Renal cortical epithelial cell (primary cell): ENCODE data around the gene WWOX. TPM values are rescaled to one million over a fixed set of nuclear protein-coding genes. Genes with fewer than 3 reads are reported as not detected.
A peak's percentile ranks its signal among the peaks of the same experiment; 100 is the strongest.

Experiments
- DNase-seq: peaks from one replicate; pipeline ENCODE4 v3.0.0-alpha.2; 2011; ENCODE audit warnings: low read depth
- total RNA-seq: library from RNA; depleted of rRNA; stranded (reverse); fragments of >200 nt; gene quantifications from 2 replicates; pipeline ENCODE4 v1.2.3, GENCODE V29; 2014

Gene WWOX
- total RNA-seq, 1 donor from 2014 or later, result 29.5 TPM

- no peak for DNase-seq
These were observed 840.1 kb downstream of the WWOX start for GRCh38 chr16:78939597-78939996.

- no peak for DNase-seq
These were observed 843.3 kb downstream of the WWOX start for GRCh38 chr16:78942625-78943245.

GRCh38 chr16:78945336-78945735, 845.9 kb downstream of the WWOX start:
- no peak for DNase-seq

GRCh38 chr16:78946556-78946955, 847.1 kb downstream of the WWOX start:
- no peak for DNase-seq

- no peak for DNase-seq
These were observed 851.3 kb downstream of the WWOX start for GRCh38 chr16:78950768-78951167.

GRCh38 chr16:78952630-78953029, 853.2 kb downstream of the WWOX start:
- DNase-seq, result no peak

- DNase-seq, result no peak
These were observed 854.1 kb downstream of the WWOX start for GRCh38 chr16:78953526-78953925.

GRCh38 chr16:78955206-78955605, 855.8 kb downstream of the WWOX start:
- DNase-seq, result no peak

- no peak for DNase-seq
These were observed 857.4 kb downstream of the WWOX start for GRCh38 chr16:78956859-78957258.

- no peak for DNase-seq
These were observed 858.1 kb downstream of the WWOX start for GRCh38 chr16:78957317-78958100.

GRCh38 chr16:78961464-78961863, 862.0 kb downstream of the WWOX start:
- no peak for DNase-seq

GRCh38 chr16:78962457-78962929, 863.0 kb downstream of the WWOX start:
- DNase-seq, result peak; percentile 3

- DNase-seq, result no peak
These were observed 868.5 kb downstream of the WWOX start for GRCh38 chr16:78967948-78968347.

- no peak for DNase-seq
These were observed 870.3 kb downstream of the WWOX start for GRCh38 chr16:78969721-78970120.

GRCh38 chr16:78970650-78971049, 871.2 kb downstream of the WWOX start:
- DNase-seq, result no peak

GRCh38 chr16:78972006-78972405, 872.6 kb downstream of the WWOX start:
- no peak for DNase-seq

GRCh38 chr16:78972986-78973385, 873.5 kb downstream of the WWOX start:
- no peak for DNase-seq

- no peak for DNase-seq
These were observed 876.8 kb downstream of the WWOX start for GRCh38 chr16:78976212-78976611.

GRCh38 chr16:78980825-78981224, 881.4 kb downstream of the WWOX start:
- DNase-seq, result no peak

GRCh38 chr16:78982096-78982744, 882.8 kb downstream of the WWOX start:
- DNase-seq, result no peak

GRCh38 chr16:78984324-78984723, 884.9 kb downstream of the WWOX start:
- DNase-seq, result no peak

- no peak for DNase-seq
These were observed 885.5 kb downstream of the WWOX start for GRCh38 chr16:78984887-78985464.
